Hepatocyte (in vitro differentiated cells): ENCODE data around the gene ZNF398.

Source experiments
- EZH2 ChIP-seq: fragments of 200-600 bp; sonication (generic); IDR thresholded peaks from 2 replicates; pipeline ENCODE4 v1.6.1; 2016; ENCODE audit warnings: antibody characterized with exemption, mild to moderate bottlenecking, borderline replicate concordance
- EZH2phosphoT487 ChIP-seq: fragments of 200-600 bp; sonication (generic); IDR thresholded peaks from one replicate; pipeline ENCODE4 v1.6.1; 2018; ENCODE audit warnings: antibody characterized with exemption, mild to moderate bottlenecking, low read depth, moderate library complexity; ENCODE audit not compliant: unreplicated experiment, severe bottlenecking
- TF ChIP-seq, protein P1 (sequence below): fragments of 200-600 bp; sonication (generic); IDR thresholded peaks from 2 replicates; pipeline ENCODE4 v1.5.1; 2016; ENCODE audit warnings: antibody characterized with exemption, mild to moderate bottlenecking; ENCODE audit not compliant: poor library complexity

DNA sequence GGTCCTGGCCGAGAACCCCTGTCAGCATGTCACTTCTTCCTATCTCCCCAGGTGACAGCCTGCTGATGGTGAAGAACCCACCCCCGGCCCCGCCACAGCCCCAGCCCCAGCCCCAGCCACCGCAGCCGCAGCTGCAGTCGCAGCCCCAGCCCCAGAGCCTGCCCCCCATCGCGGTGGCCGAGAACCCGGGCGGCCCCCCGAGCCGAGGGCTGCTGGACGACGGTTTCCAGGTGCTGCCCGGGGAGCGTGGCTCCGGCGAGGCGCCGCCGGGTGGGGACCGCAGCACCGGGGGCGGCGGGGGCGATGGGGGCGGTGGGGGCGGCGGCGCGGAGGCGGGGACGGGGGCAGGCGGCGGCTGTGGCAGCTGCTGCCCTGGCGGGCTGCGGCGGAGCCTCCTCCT lies 76.5 kb downstream of the ZNF398 start:
- TF ChIP-seq, protein P1, sequence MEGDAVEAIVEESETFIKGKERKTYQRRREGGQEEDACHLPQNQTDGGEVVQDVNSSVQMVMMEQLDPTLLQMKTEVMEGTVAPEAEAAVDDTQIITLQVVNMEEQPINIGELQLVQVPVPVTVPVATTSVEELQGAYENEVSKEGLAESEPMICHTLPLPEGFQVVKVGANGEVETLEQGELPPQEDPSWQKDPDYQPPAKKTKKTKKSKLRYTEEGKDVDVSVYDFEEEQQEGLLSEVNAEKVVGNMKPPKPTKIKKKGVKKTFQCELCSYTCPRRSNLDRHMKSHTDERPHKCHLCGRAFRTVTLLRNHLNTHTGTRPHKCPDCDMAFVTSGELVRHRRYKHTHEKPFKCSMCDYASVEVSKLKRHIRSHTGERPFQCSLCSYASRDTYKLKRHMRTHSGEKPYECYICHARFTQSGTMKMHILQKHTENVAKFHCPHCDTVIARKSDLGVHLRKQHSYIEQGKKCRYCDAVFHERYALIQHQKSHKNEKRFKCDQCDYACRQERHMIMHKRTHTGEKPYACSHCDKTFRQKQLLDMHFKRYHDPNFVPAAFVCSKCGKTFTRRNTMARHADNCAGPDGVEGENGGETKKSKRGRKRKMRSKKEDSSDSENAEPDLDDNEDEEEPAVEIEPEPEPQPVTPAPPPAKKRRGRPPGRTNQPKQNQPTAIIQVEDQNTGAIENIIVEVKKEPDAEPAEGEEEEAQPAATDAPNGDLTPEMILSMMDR, result no peak
- TF ChIP-seq EZH2phosphoT487, result no peak
- no peak for TF ChIP-seq EZH2
